ENCODE results near the gene COX7B2.
A peak's percentile ranks its signal among the peaks of the same experiment; 100 is the strongest.

Gene COX7B2

GRCh38 chr4:46717950-46718349, 191.1 kb downstream of the COX7B2 start:
- DNase-seq (ENCODE audit: low spot score): peak; percentile 1

DNA sequence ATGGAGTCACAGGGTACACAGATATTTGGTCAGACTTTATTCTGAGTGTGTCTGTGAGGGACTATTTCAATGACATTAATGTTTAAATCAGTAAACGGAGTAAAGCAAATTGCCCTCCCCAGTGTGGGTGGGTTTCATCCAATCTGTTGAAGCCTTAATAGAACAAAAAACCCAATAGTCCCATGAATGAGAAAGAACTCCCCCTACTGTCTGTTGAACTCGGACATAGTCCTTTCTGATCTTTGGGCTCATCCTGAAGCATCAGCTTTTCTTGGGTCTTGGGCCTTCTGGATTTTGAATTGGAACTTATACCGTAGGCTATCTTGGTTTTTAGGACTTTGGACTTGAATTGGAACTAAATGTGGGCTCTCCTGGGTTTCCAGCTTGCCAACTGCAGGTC, 193.6 kb downstream of the COX7B2 start:
- no peak for DNase-seq (ENCODE audit: low spot score)

- DNase-seq (ENCODE audit: low spot score): no peak
Observed at GRCh38 chr4:46698891-46699290, 210.2 kb downstream of the COX7B2 start.
